HTR-8/SVneo (cell line): Measurements from ENCODE around the gene THBS1.

ENCODE experiments used
- DNase-seq: peaks from one replicate; pipeline ENCODE4 v3.0.0; 2011; ENCODE audit warnings: low spot score, mixed read lengths; ENCODE audit not compliant: insufficient read length
- FAIRE-seq: peaks from 2 replicates; lab custom pipeline; 2011; peaks lifted over from hg19 to GRCh38; lab: Jason Lieb, UNC

The THBS1 gene

GRCh38 chr15:39627451-39628143 is 46.7 kb downstream of the THBS1 start:
- DNase-seq, result no peak
- no peak for FAIRE-seq

GRCh38 chr15:39628144-39628508 is 47.2 kb downstream of the THBS1 start:
- no peak for FAIRE-seq
- DNase-seq, result no peak

- FAIRE-seq (no peak), DNase-seq (no peak)
Measured at GRCh38 chr15:39628546-39629257, 47.8 kb downstream of the THBS1 start.

- DNase-seq (no peak), FAIRE-seq (no peak)
Measured at GRCh38 chr15:39629371-39629770, 48.5 kb downstream of the THBS1 start.

GRCh38 chr15:39629906-39630305 is 49.0 kb downstream of the THBS1 start:
- FAIRE-seq (no peak), DNase-seq (no peak)

- FAIRE-seq (no peak), DNase-seq (no peak)
Measured at GRCh38 chr15:39631357-39631756, 50.5 kb downstream of the THBS1 start.

GRCh38 chr15:39638041-39638440 is 57.2 kb downstream of the THBS1 start:
- FAIRE-seq (no peak), DNase-seq (no peak)

GRCh38 chr15:39639037-39639436 is 58.2 kb downstream of the THBS1 start:
- no peak for DNase-seq
- no peak for FAIRE-seq

- no peak for DNase-seq
- FAIRE-seq, result no peak
Measured at GRCh38 chr15:39640665-39641064, 59.8 kb downstream of the THBS1 start.

GRCh38 chr15:39641191-39641889 is 60.5 kb downstream of the THBS1 start:
- FAIRE-seq (no peak), DNase-seq (no peak)

- DNase-seq (peak; percentile 29), FAIRE-seq (no peak)
Measured at GRCh38 chr15:39642011-39642640, 61.2 kb downstream of the THBS1 start.

GRCh38 chr15:39643727-39644126 is 62.8 kb downstream of the THBS1 start:
- FAIRE-seq (no peak), DNase-seq (no peak)

- FAIRE-seq, result no peak
Measured at GRCh38 chr15:39644136-39644535, 63.3 kb downstream of the THBS1 start.

GRCh38 chr15:39645138-39645975 is 64.5 kb downstream of the THBS1 start:
- DNase-seq (no peak), FAIRE-seq (no peak)

More at GRCh38 chr15:39644136-39644535, 63.3 kb downstream of the THBS1 start:
- no peak for DNase-seq

- no peak for FAIRE-seq
- no peak for DNase-seq
Measured at GRCh38 chr15:39645976-39646257, 65.0 kb downstream of the THBS1 start.

- DNase-seq (no peak), FAIRE-seq (no peak)
Measured at GRCh38 chr15:39646425-39646824, 65.5 kb downstream of the THBS1 start.
